HepG2 (cell line): Measurements from ENCODE around the gene JPH3. TPM values are rescaled to one million over a fixed set of nuclear protein-coding genes. Genes with fewer than 3 reads are reported as not detected.
A peak's percentile ranks its signal among the peaks of the same experiment; 100 is the strongest.

Source experiments
- HNF4A ChIP-seq: sonication (generic); formaldehyde crosslinking; IDR thresholded peaks from 2 replicates; pipeline ENCODE4 v1.4.0; 2020; ENCODE audit warnings: missing genetic modification reagents
- MIER2 ChIP-seq: IDR thresholded peaks from 2 replicates; pipeline ENCODE4 v1.6.1; 2016; ENCODE audit warnings: missing biosample characterization, missing genetic modification reagents
- MTA3 ChIP-seq: sonication (generic); formaldehyde crosslinking; IDR thresholded peaks from 2 replicates; pipeline ENCODE4 v1.4.0; 2020; ENCODE audit warnings: missing genetic modification reagents
- NFKBIZ ChIP-seq: IDR thresholded peaks from 2 replicates; pipeline ENCODE4 v1.6.1; 2018; ENCODE audit warnings: missing genetic modification reagents, missing compliant biosample characterization
- NR2F6 ChIP-seq, 2 experiments: IDR thresholded peaks; 2 replicates each; pipeline ENCODE4 v1.6.1; 2016; ENCODE audit warnings: antibody characterized with exemption in 1 of 2, mild to moderate bottlenecking in 1 of 2
- PHB2 ChIP-seq: fragments of 450-650 bp; IDR thresholded peaks from 2 replicates; pipeline ENCODE4 v1.6.1; 2018; ENCODE audit not compliant: partially characterized antibody
- POLR2A ChIP-seq, 2 experiments: IDR thresholded peaks; 2 replicates each; pipeline ENCODE4 v1.6.1; 2011; ENCODE audit warnings: low read depth in 2 of 2, low read length in 2 of 2, mild to moderate bottlenecking in 1 of 2, moderate library complexity in 1 of 2; ENCODE audit not compliant: insufficient read depth in 1 of 2
- RBM39 ChIP-seq: fragments of 200-400 bp; formaldehyde crosslinking; IDR thresholded peaks from one replicate; pipeline ENCODE4 v1.6.1; 2018; ENCODE audit warnings: antibody characterized with exemption, mild to moderate bottlenecking, low read depth, low read length; ENCODE audit not compliant: poor library complexity, severe bottlenecking
- RELA ChIP-seq: sonication (generic); formaldehyde crosslinking; IDR thresholded peaks from 2 replicates; pipeline ENCODE4 v1.4.0; 2020; ENCODE audit warnings: missing genetic modification reagents
- SETDB1 ChIP-seq: sonication (generic); formaldehyde crosslinking; IDR thresholded peaks from 2 replicates; pipeline ENCODE4 v1.5.1; 2020; ENCODE audit warnings: missing genetic modification reagents, mild to moderate bottlenecking, borderline replicate concordance
- SMAD1 ChIP-seq: sonication (generic); formaldehyde crosslinking; IDR thresholded peaks from 2 replicates; pipeline ENCODE4 v1.4.0; 2020; ENCODE audit warnings: missing genetic modification reagents, low read depth, mild to moderate bottlenecking, borderline replicate concordance
- TBX2 ChIP-seq: sonication (generic); formaldehyde crosslinking; IDR thresholded peaks from 2 replicates; pipeline ENCODE4 v1.5.0; 2020; ENCODE audit warnings: missing genetic modification reagents, mild to moderate bottlenecking, borderline replicate concordance
- TFAP4 ChIP-seq: sonication (generic); IDR thresholded peaks from 2 replicates; pipeline ENCODE4 v1.6.1; 2016; ENCODE audit warnings: low read depth, borderline replicate concordance
- ZBTB42 ChIP-seq: sonication (generic); formaldehyde crosslinking; IDR thresholded peaks from 2 replicates; pipeline ENCODE4 v1.5.0; 2020; ENCODE audit warnings: mild to moderate bottlenecking, missing genetic modification reagents
- ZFP36 ChIP-seq: fragments of 150-350 bp; IDR thresholded peaks from 2 replicates; pipeline ENCODE4 v1.6.1; 2018; ENCODE audit warnings: borderline replicate concordance, low read length, low read depth; ENCODE audit not compliant: partially characterized antibody
- ZNF24 ChIP-seq: fragments of 450-650 bp; IDR thresholded peaks from 2 replicates; pipeline ENCODE4 v1.6.1; 2017; ENCODE audit warnings: antibody characterized with exemption, mild to moderate bottlenecking
- ZNF331 ChIP-seq: sonication (generic); formaldehyde crosslinking; IDR thresholded peaks from 2 replicates; pipeline ENCODE4 v1.4.0; 2020; ENCODE audit warnings: missing genetic modification reagents
- ZNF367 ChIP-seq: sonication (generic); formaldehyde crosslinking; IDR thresholded peaks from 2 replicates; pipeline ENCODE4 v1.4.0; 2020; ENCODE audit warnings: missing genetic modification reagents, borderline replicate concordance
- ZNF546 ChIP-seq: sonication (generic); formaldehyde crosslinking; conservative IDR thresholded peaks from 2 replicates; pipeline ENCODE4 v1.8.1; 2023; ENCODE audit warnings: mild to moderate bottlenecking, missing genetic modification reagents
- ZNF709 ChIP-seq: sonication (generic); formaldehyde crosslinking; IDR thresholded peaks from 2 replicates; pipeline ENCODE4 v1.5.0; 2020; ENCODE audit warnings: mild to moderate bottlenecking, missing genetic modification reagents
- ZNF747 ChIP-seq: sonication (generic); formaldehyde crosslinking; IDR thresholded peaks from 2 replicates; pipeline ENCODE4 v1.8.1; 2023; ENCODE audit warnings: missing genetic modification reagents, mild to moderate bottlenecking, borderline replicate concordance
- ZNF775 ChIP-seq: sonication (generic); formaldehyde crosslinking; IDR thresholded peaks from 2 replicates; pipeline ENCODE4 v1.4.0; 2020; ENCODE audit warnings: missing genetic modification reagents, mild to moderate bottlenecking, moderate library complexity, borderline replicate concordance
- ZNF883 ChIP-seq: sonication (generic); formaldehyde crosslinking; IDR thresholded peaks from 2 replicates; pipeline ENCODE4 v1.5.1; 2020; ENCODE audit warnings: mild to moderate bottlenecking, missing genetic modification reagents; ENCODE audit errors: not compliant biosample characterization
- polyA plus RNA-seq, 8 experiments: library from polyadenylated mRNA; depleted of rRNA in 3 of 8; stranded (reverse) in 7 of 8; unstranded in 1 of 8; fragments of >200 nt; fragmentation: Illumina TruSeq in 4 of 8; extraction: Trizol in 4 of 8; gene quantifications; 2 replicates each; pipeline versions ENCODE4 v1.2.1 to v1.2.3, GENCODE V29; 2011 to 2016; ENCODE audit warnings: low read depth in 4 of 8, missing spikeins in 1 of 8, mixed read lengths in 1 of 8; ENCODE audit not compliant: insufficient read depth in 1 of 8
- total RNA-seq, 5 experiments: library from RNA; depleted of rRNA; stranded (reverse); fragments of >200 nt; fragmentation: Illumina TruSeq; extraction: Trizol; gene quantifications; 2 replicates each; pipeline ENCODE4 v1.2.3, GENCODE V29; 2016; ENCODE audit warnings: low read depth in 1 of 5
- TF ChIP-seq, protein P1 (sequence below): sonication (generic); formaldehyde crosslinking; IDR thresholded peaks from 2 replicates; pipeline ENCODE4 v1.4.0; 2020; ENCODE audit warnings: missing genetic modification reagents
- TF ChIP-seq, protein P2 (sequence below): sonication (generic); formaldehyde crosslinking; IDR thresholded peaks from 2 replicates; pipeline ENCODE4 v1.4.0; 2020; ENCODE audit warnings: missing genetic modification reagents
- TF ChIP-seq, protein P3 (sequence below): sonication (generic); formaldehyde crosslinking; IDR thresholded peaks from 2 replicates; pipeline ENCODE4 v1.4.0; 2020; ENCODE audit warnings: mild to moderate bottlenecking, missing genetic modification reagents

The JPH3 gene
- total and polyA plus RNA-seq, 2 of the 13 experiments (the other 11 are each of a cell fraction or from before 2014, with no cell fraction given): not detected

- TF ChIP-seq, protein P1, sequence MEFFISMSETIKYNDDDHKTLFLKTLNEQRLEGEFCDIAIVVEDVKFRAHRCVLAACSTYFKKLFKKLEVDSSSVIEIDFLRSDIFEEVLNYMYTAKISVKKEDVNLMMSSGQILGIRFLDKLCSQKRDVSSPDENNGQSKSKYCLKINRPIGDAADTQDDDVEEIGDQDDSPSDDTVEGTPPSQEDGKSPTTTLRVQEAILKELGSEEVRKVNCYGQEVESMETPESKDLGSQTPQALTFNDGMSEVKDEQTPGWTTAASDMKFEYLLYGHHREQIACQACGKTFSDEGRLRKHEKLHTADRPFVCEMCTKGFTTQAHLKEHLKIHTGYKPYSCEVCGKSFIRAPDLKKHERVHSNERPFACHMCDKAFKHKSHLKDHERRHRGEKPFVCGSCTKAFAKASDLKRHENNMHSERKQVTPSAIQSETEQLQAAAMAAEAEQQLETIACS (CRISPR knock-in tag): no peak
- TF ChIP-seq MTA3 (CRISPR knock-in tag): no peak
- no peak for TF ChIP-seq RBM39
- TF ChIP-seq ZNF747 (CRISPR knock-in tag): peak; percentile 69; the same call in 1 of the 2 replicates
- TF ChIP-seq ZFP36: no peak
- no peak for TF ChIP-seq ZNF775 (CRISPR knock-in tag)
- no peak for TF ChIP-seq NR2F6 (IDR thresholded peaks at IDR 0.05)
- TF ChIP-seq NR2F6 (CRISPR knock-in tag; IDR thresholded peaks at IDR 0.05): no peak
- TF ChIP-seq PHB2: no peak
- TF ChIP-seq ZNF331 (CRISPR knock-in tag): no peak
- TF ChIP-seq, protein P2, sequence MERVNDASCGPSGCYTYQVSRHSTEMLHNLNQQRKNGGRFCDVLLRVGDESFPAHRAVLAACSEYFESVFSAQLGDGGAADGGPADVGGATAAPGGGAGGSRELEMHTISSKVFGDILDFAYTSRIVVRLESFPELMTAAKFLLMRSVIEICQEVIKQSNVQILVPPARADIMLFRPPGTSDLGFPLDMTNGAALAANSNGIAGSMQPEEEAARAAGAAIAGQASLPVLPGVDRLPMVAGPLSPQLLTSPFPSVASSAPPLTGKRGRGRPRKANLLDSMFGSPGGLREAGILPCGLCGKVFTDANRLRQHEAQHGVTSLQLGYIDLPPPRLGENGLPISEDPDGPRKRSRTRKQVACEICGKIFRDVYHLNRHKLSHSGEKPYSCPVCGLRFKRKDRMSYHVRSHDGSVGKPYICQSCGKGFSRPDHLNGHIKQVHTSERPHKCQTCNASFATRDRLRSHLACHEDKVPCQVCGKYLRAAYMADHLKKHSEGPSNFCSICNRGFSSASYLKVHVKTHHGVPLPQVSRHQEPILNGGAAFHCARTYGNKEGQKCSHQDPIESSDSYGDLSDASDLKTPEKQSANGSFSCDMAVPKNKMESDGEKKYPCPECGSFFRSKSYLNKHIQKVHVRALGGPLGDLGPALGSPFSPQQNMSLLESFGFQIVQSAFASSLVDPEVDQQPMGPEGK (CRISPR knock-in tag): peak; percentile 60
- no peak for TF ChIP-seq ZNF24
- TF ChIP-seq ZNF546 (CRISPR knock-in tag): no peak
- no peak for TF ChIP-seq RELA (CRISPR knock-in tag)
- no peak for TF ChIP-seq ZBTB42 (CRISPR knock-in tag)
- TF ChIP-seq SMAD1 (CRISPR knock-in tag): 0 out of 2 replicates have a peak, but pooled peaks have one; percentile 84
- no peak for TF ChIP-seq ZNF709 (CRISPR knock-in tag)
- no peak for TF ChIP-seq ZNF883 (CRISPR knock-in tag)
- TF ChIP-seq, protein P3, sequence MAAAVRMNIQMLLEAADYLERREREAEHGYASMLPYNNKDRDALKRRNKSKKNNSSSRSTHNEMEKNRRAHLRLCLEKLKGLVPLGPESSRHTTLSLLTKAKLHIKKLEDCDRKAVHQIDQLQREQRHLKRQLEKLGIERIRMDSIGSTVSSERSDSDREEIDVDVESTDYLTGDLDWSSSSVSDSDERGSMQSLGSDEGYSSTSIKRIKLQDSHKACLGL (CRISPR knock-in tag): peak; percentile 62; the same call in 1 of the 2 replicates
- TF ChIP-seq NFKBIZ: 0 out of 2 replicates have a peak, but pooled peaks have one; percentile 33
- peak; percentile 32; the same call in 1 of the 2 replicates for TF ChIP-seq TFAP4
- no peak for TF ChIP-seq ZNF367 (CRISPR knock-in tag)
- peak; percentile 71; the same call in 1 of the 2 replicates for TF ChIP-seq MIER2 (CRISPR knock-in tag)
- 0 out of 2 replicates have a peak, but pooled peaks have one; percentile 3 for TF ChIP-seq HNF4A
- TF ChIP-seq POLR2A (IDR thresholded peaks at IDR 0.05; ENCODE audit: insufficient read depth in 1 of 2, low read depth in 2 of 2, low read length in 2 of 2): no peak
- TF ChIP-seq TBX2 (CRISPR knock-in tag): peak; percentile 52; the same call in 1 of the 2 replicates
- no peak for TF ChIP-seq SETDB1 (CRISPR knock-in tag)
Observed at GRCh38 chr16:87635541-87636049, 33.3 kb downstream of the JPH3 start (continued).
